ENCODE results near the gene MCC.
"Not testable (repeated sequence)": the region's sequence is repeated elsewhere in the genome, so short reads cannot be mapped to it uniquely, and the experiment has no call there.

MCC gene

GRCh38 chr5:113491022-113491421, 2.8 kb upstream of the MCC start:
- Histone ChIP-seq H3K4me3 (ENCODE audit: low read depth, low read length) (no peak overlapping the region), H3K4me1 (ENCODE audit: control insufficient read depth, insufficient read depth, low read length) (peaks cover 8% of the 10 kb centered on the region), H3K36me3 (ENCODE audit: control insufficient read depth, insufficient read depth, low read length) (no peaks in the 10 kb centered on the region), H3K27me3 (ENCODE audit: control insufficient read depth, insufficient read depth, low read length) (peaks cover 38% of the 10 kb centered on the region), H3K9me3 (ENCODE audit: control insufficient read depth, insufficient read depth, low read length) (peaks cover 24% of the 10 kb centered on the region; the same call in 1 of the 2 replicates), H3K9ac (ENCODE audit: low read depth, low read length) (no peak overlapping the region), H3K27ac (ENCODE audit: low read depth, low read length) (no peak overlapping the region)

- no peak overlapping the region for H3K9ac ChIP-seq (ENCODE audit: low read depth, low read length)
- peaks cover 8% of the 10 kb centered on the region for H3K4me1 ChIP-seq (ENCODE audit: control insufficient read depth, insufficient read depth, low read length)
- no peak overlapping the region for H3K4me3 ChIP-seq (ENCODE audit: low read depth, low read length)
- H3K9me3 ChIP-seq (ENCODE audit: control insufficient read depth, insufficient read depth, low read length): peaks cover 24% of the 10 kb centered on the region; the same call in 1 of the 2 replicates
- H3K27me3 ChIP-seq (ENCODE audit: control insufficient read depth, insufficient read depth, low read length): peaks cover 40% of the 10 kb centered on the region
- H3K27ac ChIP-seq (ENCODE audit: low read depth, low read length): no peak overlapping the region
- H3K36me3 ChIP-seq (ENCODE audit: control insufficient read depth, insufficient read depth, low read length): no peaks in the 10 kb centered on the region
Measured at GRCh38 chr5:113490317-113490716, 2.1 kb upstream of the MCC start.

- Histone ChIP-seq H3K9me3 (ENCODE audit: control insufficient read depth, insufficient read depth, low read length) (peaks cover 24% of the 10 kb centered on the region; the same call in 1 of the 2 replicates), H3K9ac (ENCODE audit: low read depth, low read length) (no peak overlapping the region), H3K4me1 (ENCODE audit: control insufficient read depth, insufficient read depth, low read length) (peaks cover 8% of the 10 kb centered on the region), H3K4me3 (ENCODE audit: low read depth, low read length) (no peak overlapping the region), H3K27ac (ENCODE audit: low read depth, low read length) (no peak overlapping the region), H3K27me3 (ENCODE audit: control insufficient read depth, insufficient read depth, low read length) (peaks cover 40% of the 10 kb centered on the region), H3K36me3 (ENCODE audit: control insufficient read depth, insufficient read depth, low read length) (no peaks in the 10 kb centered on the region)
Measured at GRCh38 chr5:113489299-113489698, 1.0 kb upstream of the MCC start.

GRCh38 chr5:113488645-113489184, 462 bp upstream of the MCC start:
- H3K9me3 ChIP-seq (ENCODE audit: control insufficient read depth, insufficient read depth, low read length): peaks cover 24% of the 10 kb centered on the region; the same call in 1 of the 2 replicates
- no peaks in the 10 kb centered on the region for H3K36me3 ChIP-seq (ENCODE audit: control insufficient read depth, insufficient read depth, low read length)
- peak overlapping the region; percentile 93 for H3K4me3 ChIP-seq (ENCODE audit: low read depth, low read length)
- peak overlapping the region; percentile 43 for H3K9ac ChIP-seq (ENCODE audit: low read depth, low read length)
- peaks cover 40% of the 10 kb centered on the region for H3K27me3 ChIP-seq (ENCODE audit: control insufficient read depth, insufficient read depth, low read length)
- H3K4me1 ChIP-seq (ENCODE audit: control insufficient read depth, insufficient read depth, low read length): peaks cover 8% of the 10 kb centered on the region
- H3K27ac ChIP-seq (ENCODE audit: low read depth, low read length): no peak overlapping the region

GRCh38 chr5:113487416-113487780, 855 bp downstream of the MCC start:
- H3K9ac ChIP-seq (ENCODE audit: low read depth, low read length): peak overlapping the region; percentile 43
- peaks cover 8% of the 10 kb centered on the region for H3K4me1 ChIP-seq (ENCODE audit: control insufficient read depth, insufficient read depth, low read length)
- H3K27me3 ChIP-seq (ENCODE audit: control insufficient read depth, insufficient read depth, low read length): peaks cover 40% of the 10 kb centered on the region
- H3K36me3 ChIP-seq (ENCODE audit: control insufficient read depth, insufficient read depth, low read length): no peaks in the 10 kb centered on the region
- no peak overlapping the region for H3K27ac ChIP-seq (ENCODE audit: low read depth, low read length)
- peak overlapping the region; percentile 93 for H3K4me3 ChIP-seq (ENCODE audit: low read depth, low read length)
- peaks cover 24% of the 10 kb centered on the region; the same call in 1 of the 2 replicates for H3K9me3 ChIP-seq (ENCODE audit: control insufficient read depth, insufficient read depth, low read length)

GRCh38 chr5:113480243-113480642, 8.0 kb downstream of the MCC start:
- H3K36me3 ChIP-seq (ENCODE audit: control insufficient read depth, insufficient read depth, low read length): no peaks in the 10 kb centered on the region
- H3K9ac ChIP-seq (ENCODE audit: low read depth, low read length): no peak overlapping the region
- H3K27ac ChIP-seq (ENCODE audit: low read depth, low read length): no peak overlapping the region
- H3K4me3 ChIP-seq (ENCODE audit: low read depth, low read length): no peak overlapping the region
- no peaks in the 10 kb centered on the region for H3K9me3 ChIP-seq (ENCODE audit: control insufficient read depth, insufficient read depth, low read length)
- H3K27me3 ChIP-seq (ENCODE audit: control insufficient read depth, insufficient read depth, low read length): no peaks in the 10 kb centered on the region
- peaks cover 7% of the 10 kb centered on the region; the same call in 1 of the 2 replicates for H3K4me1 ChIP-seq (ENCODE audit: control insufficient read depth, insufficient read depth, low read length)

- Histone ChIP-seq H3K9ac (ENCODE audit: low read depth, low read length) (no peak overlapping the region), H3K27me3 (ENCODE audit: control insufficient read depth, insufficient read depth, low read length) (no peaks in the 10 kb centered on the region)
Measured at GRCh38 chr5:113478691-113479090, 9.6 kb downstream of the MCC start.

GRCh38 chr5:113474100-113474728, 14.0 kb downstream of the MCC start:
- Histone ChIP-seq H3K9me3 (ENCODE audit: control insufficient read depth, insufficient read depth, low read length) (peaks cover 13% of the 10 kb centered on the region), H3K4me3 (ENCODE audit: low read depth, low read length) (no peak overlapping the region), H3K27ac (ENCODE audit: low read depth, low read length) (no peak overlapping the region), H3K9ac (ENCODE audit: low read depth, low read length) (no peak overlapping the region), H3K36me3 (ENCODE audit: control insufficient read depth, insufficient read depth, low read length) (no peaks in the 10 kb centered on the region), H3K4me1 (ENCODE audit: control insufficient read depth, insufficient read depth, low read length) (peaks cover 10% of the 10 kb centered on the region; the same call in 1 of the 2 replicates), H3K27me3 (ENCODE audit: control insufficient read depth, insufficient read depth, low read length) (no peaks in the 10 kb centered on the region)

More at GRCh38 chr5:113478691-113479090, 9.6 kb downstream of the MCC start:
- Histone ChIP-seq H3K36me3 (ENCODE audit: control insufficient read depth, insufficient read depth, low read length) (no peaks in the 10 kb centered on the region), H3K27ac (ENCODE audit: low read depth, low read length) (no peak overlapping the region), H3K4me3 (ENCODE audit: low read depth, low read length) (no peak overlapping the region), H3K9me3 (ENCODE audit: control insufficient read depth, insufficient read depth, low read length) (no peaks in the 10 kb centered on the region), H3K4me1 (ENCODE audit: control insufficient read depth, insufficient read depth, low read length) (peaks cover 10% of the 10 kb centered on the region; the same call in 1 of the 2 replicates)

- Histone ChIP-seq H3K9ac (ENCODE audit: low read depth, low read length) (no peak overlapping the region), H3K4me1 (ENCODE audit: control insufficient read depth, insufficient read depth, low read length) (no peaks in the 10 kb centered on the region), H3K27ac (ENCODE audit: low read depth, low read length) (no peak overlapping the region), H3K4me3 (ENCODE audit: low read depth, low read length) (no peak overlapping the region), H3K9me3 (ENCODE audit: control insufficient read depth, insufficient read depth, low read length) (no peaks in the 10 kb centered on the region), H3K27me3 (ENCODE audit: control insufficient read depth, insufficient read depth, low read length) (no peaks in the 10 kb centered on the region), H3K36me3 (ENCODE audit: control insufficient read depth, insufficient read depth, low read length) (no peaks in the 10 kb centered on the region)
Measured at GRCh38 chr5:113463032-113463431, 25.2 kb downstream of the MCC start.

GRCh38 chr5:113457106-113457505, 31.1 kb downstream of the MCC start:
- not testable (repeated sequence) for H3K4me1 ChIP-seq (ENCODE audit: control insufficient read depth, insufficient read depth, low read length); H3K9ac ChIP-seq (ENCODE audit: low read depth, low read length); H3K27me3 ChIP-seq (ENCODE audit: control insufficient read depth, insufficient read depth, low read length); H3K4me3 ChIP-seq (ENCODE audit: low read depth, low read length); H3K9me3 ChIP-seq (ENCODE audit: control insufficient read depth, insufficient read depth, low read length); H3K27ac ChIP-seq (ENCODE audit: low read depth, low read length); H3K36me3 ChIP-seq (ENCODE audit: control insufficient read depth, insufficient read depth, low read length)

- Histone ChIP-seq H3K36me3 (ENCODE audit: control insufficient read depth, insufficient read depth, low read length) (no peaks in the 10 kb centered on the region), H3K9ac (ENCODE audit: low read depth, low read length) (no peak overlapping the region), H3K4me3 (ENCODE audit: low read depth, low read length) (no peak overlapping the region), H3K9me3 (ENCODE audit: control insufficient read depth, insufficient read depth, low read length) (no peaks in the 10 kb centered on the region), H3K27ac (ENCODE audit: low read depth, low read length) (no peak overlapping the region), H3K4me1 (ENCODE audit: control insufficient read depth, insufficient read depth, low read length) (no peaks in the 10 kb centered on the region), H3K27me3 (ENCODE audit: control insufficient read depth, insufficient read depth, low read length) (no peaks in the 10 kb centered on the region)
Measured at GRCh38 chr5:113452941-113453340, 35.3 kb downstream of the MCC start.
